Embryonic facial prominence (tissue), 1 donor: Measurements from ENCODE around the gene RSPO3.
"Not testable (repeated sequence)": the region's sequence is repeated elsewhere in the genome, so short reads cannot be mapped to it uniquely, and the experiment has no call there.

Source experiments
- DNase-seq: peaks from one replicate; pipeline ENCODE4 v3.0.0-alpha.2; 2016; ENCODE audit errors: extremely low spot score

The RSPO3 gene

GRCh38 chr6:127118298-127119101 is at the start of gene RSPO3:
Gene RSPO3 (plus strand): TSS chr6:127118671. CDS start chr6:127119193, 522 bp downstream.
- DNase-seq = peak; percentile 66

GRCh38 chr6:127069659-127070279 is 48.7 kb upstream of the RSPO3 start:
- no peak for DNase-seq

GRCh38 chr6:127073222-127073621 is 45.2 kb upstream of the RSPO3 start:
- DNase-seq = no peak

- no peak for DNase-seq
Observed at GRCh38 chr6:127076466-127076865, 42.0 kb upstream of the RSPO3 start.

GRCh38 chr6:127077886-127078285 is 40.6 kb upstream of the RSPO3 start:
- no peak for DNase-seq

- no peak for DNase-seq
Observed at GRCh38 chr6:127078669-127079068, 39.8 kb upstream of the RSPO3 start.

- no peak for DNase-seq
Observed at GRCh38 chr6:127079681-127080080, 38.8 kb upstream of the RSPO3 start.

GRCh38 chr6:127080081-127080480 is 38.4 kb upstream of the RSPO3 start:
- DNase-seq = no peak

- DNase-seq = no peak
Observed at GRCh38 chr6:127083231-127083962, 35.1 kb upstream of the RSPO3 start.

- DNase-seq = no peak
Observed at GRCh38 chr6:127083963-127084310, 34.5 kb upstream of the RSPO3 start.

GRCh38 chr6:127085181-127085580 is 33.3 kb upstream of the RSPO3 start:
- no peak for DNase-seq

- no peak for DNase-seq
Observed at GRCh38 chr6:127090051-127090450, 28.4 kb upstream of the RSPO3 start.

- DNase-seq = no peak
Observed at GRCh38 chr6:127092466-127092865, 26.0 kb upstream of the RSPO3 start.

- DNase-seq = no peak
Observed at GRCh38 chr6:127094791-127095190, 23.7 kb upstream of the RSPO3 start.

GRCh38 chr6:127096167-127096566 is 22.3 kb upstream of the RSPO3 start:
- DNase-seq = no peak

- DNase-seq = not testable (repeated sequence)
Observed at GRCh38 chr6:127097442-127097841, 21.0 kb upstream of the RSPO3 start.

GRCh38 chr6:127100510-127101140 is 17.8 kb upstream of the RSPO3 start:
- no peak for DNase-seq

- no peak for DNase-seq
Observed at GRCh38 chr6:127102299-127102698, 16.2 kb upstream of the RSPO3 start.

- DNase-seq = no peak
Observed at GRCh38 chr6:127102859-127103258, 15.6 kb upstream of the RSPO3 start.

- no peak for DNase-seq
Observed at GRCh38 chr6:127103482-127103881, 15.0 kb upstream of the RSPO3 start.

GRCh38 chr6:127107916-127108315 is 10.6 kb upstream of the RSPO3 start:
- DNase-seq = no peak

GRCh38 chr6:127110712-127111111 is 7.8 kb upstream of the RSPO3 start:
- DNase-seq = no peak
